ENCODE results near the gene CYTH2. TPM values are rescaled to one million over a fixed set of nuclear protein-coding genes. Genes with fewer than 3 reads are reported as not detected.

Gene CYTH2, protein sequence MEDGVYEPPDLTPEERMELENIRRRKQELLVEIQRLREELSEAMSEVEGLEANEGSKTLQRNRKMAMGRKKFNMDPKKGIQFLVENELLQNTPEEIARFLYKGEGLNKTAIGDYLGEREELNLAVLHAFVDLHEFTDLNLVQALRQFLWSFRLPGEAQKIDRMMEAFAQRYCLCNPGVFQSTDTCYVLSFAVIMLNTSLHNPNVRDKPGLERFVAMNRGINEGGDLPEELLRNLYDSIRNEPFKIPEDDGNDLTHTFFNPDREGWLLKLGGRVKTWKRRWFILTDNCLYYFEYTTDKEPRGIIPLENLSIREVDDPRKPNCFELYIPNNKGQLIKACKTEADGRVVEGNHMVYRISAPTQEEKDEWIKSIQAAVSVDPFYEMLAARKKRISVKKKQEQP
- polyA plus RNA-seq (2012; rRNA removed), result 69.5 and 77.6 TPM in 2 replicates
- polyA plus RNA-seq (2012; cell fraction: cytosol; rRNA removed), result 42.6 and 43.6 TPM in 2 replicates
- 308 and 364 TPM in 2 replicates for polyA plus RNA-seq (2012; cell fraction: nucleus; rRNA removed)

DNA sequence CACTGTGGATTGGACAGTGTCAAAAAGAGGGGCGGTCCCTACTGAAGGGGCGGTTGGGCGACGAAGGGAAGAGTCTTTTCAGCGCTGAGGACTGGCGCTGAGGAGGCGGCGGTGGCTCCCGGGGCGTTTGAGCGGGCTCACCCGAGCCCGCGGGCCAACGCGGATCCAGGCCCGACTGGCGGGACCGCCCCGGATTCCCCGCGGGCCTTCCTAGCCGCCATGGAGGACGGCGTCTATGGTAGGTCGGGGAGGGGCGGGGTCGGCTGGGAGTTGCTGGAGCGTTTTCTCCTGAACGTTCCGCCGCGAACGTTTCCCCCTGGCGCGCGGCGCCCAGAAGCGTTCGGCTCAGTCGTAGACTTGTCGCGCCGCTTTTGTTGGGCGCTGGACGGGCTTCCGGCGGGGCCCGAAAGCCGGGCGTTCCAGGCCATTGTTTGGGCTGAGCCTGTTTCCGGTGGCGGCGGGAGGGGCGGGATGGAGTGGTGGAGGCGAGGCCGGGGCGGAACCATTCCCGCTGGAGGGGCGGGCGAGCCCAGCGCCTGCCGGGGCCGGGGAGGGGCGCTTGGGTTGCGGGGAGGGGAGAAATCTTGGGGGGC lies at the start of gene CYTH2:
CYTH2 (plus strand) TSS at position 81 of the 593 bp plus-strand sequence; CDS start at position 220, 139 bp downstream.
- WGBS (ENCODE audit: low lambda C conversion rate), result 1% methylated on average over 18 of the region's 66 CpGs
- peak; percentile 87 for DNase-seq
- CTCF ChIA-PET, result interaction anchor here (0.7 to 2.0 kb wide), 6 partner anchors 20 to 155 kb away, joined by 3 to 9 read pairs (median 4); no protein-coding TSS in a partner anchor

More for the DNA sequence above, at the start of gene CYTH2:
- Histone ChIP-seq H3K4me2 (peak within 1 kb of the TSS; percentile 92), H2AFZ (ENCODE audit: low read depth) (peak within 1 kb of the TSS; percentile 78), H3K4me1 (ENCODE audit: control insufficient read depth in 1 of 2, insufficient read depth in 2 of 2, low read depth in 1 of 2, low read length in 1 of 2) (peaks cover 5 to 20% of the 10 kb centered on the region in 2 experiments; a peak in 3 of 4 replicates), H3K9me3 (no peaks in the 10 kb centered on the region), H3K27ac (ENCODE audit: low read depth in 2 of 2, low read length in 1 of 2) (peak within 1 kb of the TSS; percentile 95 to 97), H4K20me1 (ENCODE audit: insufficient read depth) (peaks cover 40% of the 10 kb centered on the region), H3K9me2 (no peaks in the 10 kb centered on the region), H3K27me3 (ENCODE audit: insufficient read depth) (no peaks in the 10 kb centered on the region), H3F3A (replicated peaks; ENCODE audit: insufficient read depth) (peaks cover 11% of the 10 kb centered on the region), H3K9ac (peak within 1 kb of the TSS; percentile 97), H3K79me2 (ENCODE audit: insufficient read depth) (peaks cover 38% of the 10 kb centered on the region), H3K4me3 (ENCODE audit: low read depth in 2 of 2, low read length in 1 of 2) (peak within 1 kb of the TSS; percentile 77 to 86), H3K36me3 (replicated peaks in 1 of 2; ENCODE audit: control insufficient read depth in 1 of 2, insufficient read depth in 2 of 2, low read length in 1 of 2) (peaks cover 33 to 35% of the 10 kb centered on the region in 2 experiments)
- POLR2A ChIA-PET, result interaction anchor here (0.6 to 1.3 kb wide), 2 partner anchors 10 to 141 kb away, joined by 3 to 5 read pairs; no protein-coding TSS in a partner anchor
- TF ChIP-seq, protein P1, sequence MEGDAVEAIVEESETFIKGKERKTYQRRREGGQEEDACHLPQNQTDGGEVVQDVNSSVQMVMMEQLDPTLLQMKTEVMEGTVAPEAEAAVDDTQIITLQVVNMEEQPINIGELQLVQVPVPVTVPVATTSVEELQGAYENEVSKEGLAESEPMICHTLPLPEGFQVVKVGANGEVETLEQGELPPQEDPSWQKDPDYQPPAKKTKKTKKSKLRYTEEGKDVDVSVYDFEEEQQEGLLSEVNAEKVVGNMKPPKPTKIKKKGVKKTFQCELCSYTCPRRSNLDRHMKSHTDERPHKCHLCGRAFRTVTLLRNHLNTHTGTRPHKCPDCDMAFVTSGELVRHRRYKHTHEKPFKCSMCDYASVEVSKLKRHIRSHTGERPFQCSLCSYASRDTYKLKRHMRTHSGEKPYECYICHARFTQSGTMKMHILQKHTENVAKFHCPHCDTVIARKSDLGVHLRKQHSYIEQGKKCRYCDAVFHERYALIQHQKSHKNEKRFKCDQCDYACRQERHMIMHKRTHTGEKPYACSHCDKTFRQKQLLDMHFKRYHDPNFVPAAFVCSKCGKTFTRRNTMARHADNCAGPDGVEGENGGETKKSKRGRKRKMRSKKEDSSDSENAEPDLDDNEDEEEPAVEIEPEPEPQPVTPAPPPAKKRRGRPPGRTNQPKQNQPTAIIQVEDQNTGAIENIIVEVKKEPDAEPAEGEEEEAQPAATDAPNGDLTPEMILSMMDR (IDR thresholded peaks at IDR 0.05), result no peak
- TF ChIP-seq FOXJ3 (CRISPR knock-in tag; IDR thresholded peaks at IDR 0.05) (no peak), SIN3A (IDR thresholded peaks at IDR 0.05; ENCODE audit: borderline replicate concordance, low read depth, low read length) (peak; percentile 14; the same call in 1 of the 2 replicates), TAF1 (IDR thresholded peaks at IDR 0.05; ENCODE audit: borderline replicate concordance, low read depth, low read length) (peak; percentile 95), YY1 (IDR thresholded peaks at IDR 0.05; ENCODE audit: low read depth) (peak; percentile 59; the same call in 1 of the 2 replicates), TCF12 (IDR thresholded peaks at IDR 0.05) (no peak), MEF2A (IDR thresholded peaks at IDR 0.05; ENCODE audit: borderline replicate concordance, low read depth) (no peak), CHD2 (IDR thresholded peaks at IDR 0.05; ENCODE audit: low read length, partially characterized antibody) (no peak), RXRA (IDR thresholded peaks at IDR 0.05; ENCODE audit: borderline replicate concordance, low read depth) (no peak), ELF1 (IDR thresholded peaks at IDR 0.05) (no peak), NFIC (IDR thresholded peaks at IDR 0.05; ENCODE audit: borderline replicate concordance) (no peak), SMC3 (IDR thresholded peaks at IDR 0.05; ENCODE audit: low read depth, low read length) (no peak), MXI1 (IDR thresholded peaks at IDR 0.05; ENCODE audit: low read depth, low read length) (0 out of 2 replicates have a peak, but pooled peaks have one; percentile 18), GATA2 (CRISPR knock-in tag; IDR thresholded peaks at IDR 0.05) (no peak), GABPA (IDR thresholded peaks at IDR 0.05; ENCODE audit: low read depth) (peak; percentile 76), POLR2AphosphoS5 (IDR thresholded peaks at IDR 0.05; ENCODE audit: low read depth, low read length) (peak; percentile 94)
- TF ChIP-seq, protein P2, sequence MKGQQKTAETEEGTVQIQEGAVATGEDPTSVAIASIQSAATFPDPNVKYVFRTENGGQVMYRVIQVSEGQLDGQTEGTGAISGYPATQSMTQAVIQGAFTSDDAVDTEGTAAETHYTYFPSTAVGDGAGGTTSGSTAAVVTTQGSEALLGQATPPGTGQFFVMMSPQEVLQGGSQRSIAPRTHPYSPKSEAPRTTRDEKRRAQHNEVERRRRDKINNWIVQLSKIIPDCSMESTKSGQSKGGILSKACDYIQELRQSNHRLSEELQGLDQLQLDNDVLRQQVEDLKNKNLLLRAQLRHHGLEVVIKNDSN (IDR thresholded peaks at IDR 0.05; ENCODE audit: borderline replicate concordance, low read depth), result no peak
- TF ChIP-seq, protein P3, sequence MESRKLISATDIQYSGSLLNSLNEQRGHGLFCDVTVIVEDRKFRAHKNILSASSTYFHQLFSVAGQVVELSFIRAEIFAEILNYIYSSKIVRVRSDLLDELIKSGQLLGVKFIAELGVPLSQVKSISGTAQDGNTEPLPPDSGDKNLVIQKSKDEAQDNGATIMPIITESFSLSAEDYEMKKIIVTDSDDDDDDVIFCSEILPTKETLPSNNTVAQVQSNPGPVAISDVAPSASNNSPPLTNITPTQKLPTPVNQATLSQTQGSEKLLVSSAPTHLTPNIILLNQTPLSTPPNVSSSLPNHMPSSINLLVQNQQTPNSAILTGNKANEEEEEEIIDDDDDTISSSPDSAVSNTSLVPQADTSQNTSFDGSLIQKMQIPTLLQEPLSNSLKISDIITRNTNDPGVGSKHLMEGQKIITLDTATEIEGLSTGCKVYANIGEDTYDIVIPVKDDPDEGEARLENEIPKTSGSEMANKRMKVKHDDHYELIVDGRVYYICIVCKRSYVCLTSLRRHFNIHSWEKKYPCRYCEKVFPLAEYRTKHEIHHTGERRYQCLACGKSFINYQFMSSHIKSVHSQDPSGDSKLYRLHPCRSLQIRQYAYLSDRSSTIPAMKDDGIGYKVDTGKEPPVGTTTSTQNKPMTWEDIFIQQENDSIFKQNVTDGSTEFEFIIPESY (IDR thresholded peaks at IDR 0.05; ENCODE audit: borderline replicate concordance, low read depth), result no peak
- TF ChIP-seq, protein P4, sequence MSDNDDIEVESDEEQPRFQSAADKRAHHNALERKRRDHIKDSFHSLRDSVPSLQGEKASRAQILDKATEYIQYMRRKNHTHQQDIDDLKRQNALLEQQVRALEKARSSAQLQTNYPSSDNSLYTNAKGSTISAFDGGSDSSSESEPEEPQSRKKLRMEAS (IDR thresholded peaks at IDR 0.05; ENCODE audit: low read depth), result peak; percentile 51; the same call in 1 of the 2 replicates
- TF ChIP-seq, protein P5, sequence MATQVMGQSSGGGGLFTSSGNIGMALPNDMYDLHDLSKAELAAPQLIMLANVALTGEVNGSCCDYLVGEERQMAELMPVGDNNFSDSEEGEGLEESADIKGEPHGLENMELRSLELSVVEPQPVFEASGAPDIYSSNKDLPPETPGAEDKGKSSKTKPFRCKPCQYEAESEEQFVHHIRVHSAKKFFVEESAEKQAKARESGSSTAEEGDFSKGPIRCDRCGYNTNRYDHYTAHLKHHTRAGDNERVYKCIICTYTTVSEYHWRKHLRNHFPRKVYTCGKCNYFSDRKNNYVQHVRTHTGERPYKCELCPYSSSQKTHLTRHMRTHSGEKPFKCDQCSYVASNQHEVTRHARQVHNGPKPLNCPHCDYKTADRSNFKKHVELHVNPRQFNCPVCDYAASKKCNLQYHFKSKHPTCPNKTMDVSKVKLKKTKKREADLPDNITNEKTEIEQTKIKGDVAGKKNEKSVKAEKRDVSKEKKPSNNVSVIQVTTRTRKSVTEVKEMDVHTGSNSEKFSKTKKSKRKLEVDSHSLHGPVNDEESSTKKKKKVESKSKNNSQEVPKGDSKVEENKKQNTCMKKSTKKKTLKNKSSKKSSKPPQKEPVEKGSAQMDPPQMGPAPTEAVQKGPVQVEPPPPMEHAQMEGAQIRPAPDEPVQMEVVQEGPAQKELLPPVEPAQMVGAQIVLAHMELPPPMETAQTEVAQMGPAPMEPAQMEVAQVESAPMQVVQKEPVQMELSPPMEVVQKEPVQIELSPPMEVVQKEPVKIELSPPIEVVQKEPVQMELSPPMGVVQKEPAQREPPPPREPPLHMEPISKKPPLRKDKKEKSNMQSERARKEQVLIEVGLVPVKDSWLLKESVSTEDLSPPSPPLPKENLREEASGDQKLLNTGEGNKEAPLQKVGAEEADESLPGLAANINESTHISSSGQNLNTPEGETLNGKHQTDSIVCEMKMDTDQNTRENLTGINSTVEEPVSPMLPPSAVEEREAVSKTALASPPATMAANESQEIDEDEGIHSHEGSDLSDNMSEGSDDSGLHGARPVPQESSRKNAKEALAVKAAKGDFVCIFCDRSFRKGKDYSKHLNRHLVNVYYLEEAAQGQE (IDR thresholded peaks at IDR 0.05; ENCODE audit: low read depth, low read length), result peak; percentile 19; the same call in 1 of the 2 replicates

Measured in SK-N-SH (cell line).